Measurements from ENCODE around the gene GPC4. TPM values are rescaled to one million over a fixed set of nuclear protein-coding genes. Genes with fewer than 3 reads are reported as not detected.
A peak's percentile ranks its signal among the peaks of the same experiment; 100 is the strongest.
"Not testable (repeated sequence)": the region's sequence is repeated elsewhere in the genome, so short reads cannot be mapped to it uniquely, and the experiment has no call there.

GPC4 gene
- polyA plus RNA-seq, 1 donor, result 12.4 TPM

- DNase-seq, result peak in 1 of 2 donors; percentile 17
- H3K4me1 ChIP-seq (ENCODE audit: control insufficient read depth, insufficient read depth, low read length), result no peaks in the 10 kb centered on the region
These were observed 64.5 kb downstream of the GPC4 start for GRCh38 chrX:133350751-133351150.

GRCh38 chrX:133346026-133346425, 69.3 kb downstream of the GPC4 start:
- Histone ChIP-seq H3K27ac (ENCODE audit: low read length) (no peak overlapping the region), H3K9me3 (ENCODE audit: control insufficient read depth, low read depth, low read length) (no peaks in the 10 kb centered on the region), H3K4me1 (ENCODE audit: control insufficient read depth, insufficient read depth, low read length) (no peaks in the 10 kb centered on the region), H3K36me3 (ENCODE audit: control insufficient read depth, insufficient read depth, low read length) (no peaks in the 10 kb centered on the region), H3K4me3 (ENCODE audit: low read length) (no peak overlapping the region), H3K27me3 (ENCODE audit: control insufficient read depth, insufficient read depth, low read length) (no peaks in the 10 kb centered on the region)
- no CpG with 5 or more reads among the region's 3 CpGs for WGBS (ENCODE audit: insufficient coverage, low lambda C conversion rate)
- DNase-seq, result no peak

More at GRCh38 chrX:133350751-133351150, 64.5 kb downstream of the GPC4 start:
- no CpG with 5 or more reads among the region's 1 CpG for WGBS (ENCODE audit: insufficient coverage, low lambda C conversion rate)
- H3K4me3 ChIP-seq (ENCODE audit: low read length), result no peak overlapping the region
- H3K9me3 ChIP-seq (ENCODE audit: control insufficient read depth, low read depth, low read length), result no peaks in the 10 kb centered on the region
- H3K27me3 ChIP-seq (ENCODE audit: control insufficient read depth, insufficient read depth, low read length), result no peaks in the 10 kb centered on the region
- no peak overlapping the region for H3K27ac ChIP-seq (ENCODE audit: low read length)
- no peaks in the 10 kb centered on the region for H3K36me3 ChIP-seq (ENCODE audit: control insufficient read depth, insufficient read depth, low read length)

GRCh38 chrX:133339566-133339965, 75.7 kb downstream of the GPC4 start:
- no peak overlapping the region for H3K27ac ChIP-seq (ENCODE audit: low read length)
- no peaks in the 10 kb centered on the region for H3K27me3 ChIP-seq (ENCODE audit: control insufficient read depth, insufficient read depth, low read length)
- DNase-seq, result no peak
- no peaks in the 10 kb centered on the region for H3K4me1 ChIP-seq (ENCODE audit: control insufficient read depth, insufficient read depth, low read length)
- no peaks in the 10 kb centered on the region for H3K36me3 ChIP-seq (ENCODE audit: control insufficient read depth, insufficient read depth, low read length)
- H3K4me3 ChIP-seq (ENCODE audit: low read length), result no peak overlapping the region
- H3K9me3 ChIP-seq (ENCODE audit: control insufficient read depth, low read depth, low read length), result no peaks in the 10 kb centered on the region
- no CpG with 5 or more reads among the region's 2 CpGs for WGBS (ENCODE audit: insufficient coverage, low lambda C conversion rate)

GRCh38 chrX:133337250-133337649, 78.0 kb downstream of the GPC4 start:
- Histone ChIP-seq H3K27ac (ENCODE audit: low read length) (no peak overlapping the region), H3K4me3 (ENCODE audit: low read length) (no peak overlapping the region), H3K4me1 (ENCODE audit: control insufficient read depth, insufficient read depth, low read length) (no peaks in the 10 kb centered on the region), H3K36me3 (ENCODE audit: control insufficient read depth, insufficient read depth, low read length) (no peaks in the 10 kb centered on the region), H3K9me3 (ENCODE audit: control insufficient read depth, low read depth, low read length) (no peaks in the 10 kb centered on the region), H3K27me3 (ENCODE audit: control insufficient read depth, insufficient read depth, low read length) (no peaks in the 10 kb centered on the region)
- DNase-seq, result peak in 1 of 2 donors; percentile 58
- no CpG with 5 or more reads among the region's 2 CpGs for WGBS (ENCODE audit: insufficient coverage, low lambda C conversion rate)

DNA sequence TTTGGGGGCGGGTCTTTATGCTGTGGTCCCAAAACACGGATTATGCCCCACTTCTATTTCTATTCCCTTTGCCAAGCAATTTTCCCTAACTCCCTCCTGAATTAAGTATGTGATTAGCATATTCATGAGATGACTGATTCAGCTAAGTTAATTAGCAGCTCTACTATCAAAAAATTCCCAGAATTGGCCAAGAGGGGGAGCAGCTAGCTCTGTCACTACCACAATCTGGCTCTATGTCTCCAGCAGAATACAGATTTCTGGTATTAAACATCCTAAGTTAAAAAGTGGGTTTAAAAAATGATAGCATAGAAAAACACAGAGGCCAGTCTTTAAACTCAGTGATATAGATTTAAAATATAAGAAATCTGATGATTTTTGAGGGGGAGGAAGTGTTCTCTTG, 80.3 kb downstream of the GPC4 start:
- Histone ChIP-seq H3K4me1 (ENCODE audit: control insufficient read depth, insufficient read depth, low read length) (no peaks in the 10 kb centered on the region), H3K9me3 (ENCODE audit: control insufficient read depth, low read depth, low read length) (no peaks in the 10 kb centered on the region), H3K27ac (ENCODE audit: low read length) (no peak overlapping the region), H3K4me3 (ENCODE audit: low read length) (no peak overlapping the region), H3K27me3 (ENCODE audit: control insufficient read depth, insufficient read depth, low read length) (no peaks in the 10 kb centered on the region), H3K36me3 (ENCODE audit: control insufficient read depth, insufficient read depth, low read length) (no peaks in the 10 kb centered on the region)
- peak in 1 of 2 donors; percentile 10 for DNase-seq
- WGBS (ENCODE audit: insufficient coverage, low lambda C conversion rate), result no CpG with 5 or more reads among the region's 2 CpGs

GRCh38 chrX:133333154-133333750, 82.0 kb downstream of the GPC4 start:
- Histone ChIP-seq H3K27me3 (ENCODE audit: control insufficient read depth, insufficient read depth, low read length) (no peaks in the 10 kb centered on the region), H3K27ac (ENCODE audit: low read length) (no peak overlapping the region), H3K4me1 (ENCODE audit: control insufficient read depth, insufficient read depth, low read length) (no peaks in the 10 kb centered on the region), H3K4me3 (ENCODE audit: low read length) (no peak overlapping the region), H3K36me3 (ENCODE audit: control insufficient read depth, insufficient read depth, low read length) (no peaks in the 10 kb centered on the region), H3K9me3 (ENCODE audit: control insufficient read depth, low read depth, low read length) (no peaks in the 10 kb centered on the region)
- WGBS (ENCODE audit: insufficient coverage, low lambda C conversion rate), result 80% methylated on average over 1 of the region's 4 CpGs
- DNase-seq, result no peak

- Histone ChIP-seq H3K36me3 (ENCODE audit: control insufficient read depth, insufficient read depth, low read length) (no peaks in the 10 kb centered on the region), H3K4me3 (ENCODE audit: low read length) (no peak overlapping the region), H3K9me3 (ENCODE audit: control insufficient read depth, low read depth, low read length) (no peaks in the 10 kb centered on the region), H3K4me1 (ENCODE audit: control insufficient read depth, insufficient read depth, low read length) (no peaks in the 10 kb centered on the region), H3K27me3 (ENCODE audit: control insufficient read depth, insufficient read depth, low read length) (no peaks in the 10 kb centered on the region), H3K27ac (ENCODE audit: low read length) (no peak overlapping the region)
- DNase-seq, result no peak
- no CpG with 5 or more reads among the region's 4 CpGs for WGBS (ENCODE audit: insufficient coverage, low lambda C conversion rate)
These were observed 82.6 kb downstream of the GPC4 start for GRCh38 chrX:133332737-133333136.

GRCh38 chrX:133330956-133331355, 84.3 kb downstream of the GPC4 start:
- H3K27ac ChIP-seq (ENCODE audit: low read length), result no peak overlapping the region
- H3K36me3 ChIP-seq (ENCODE audit: control insufficient read depth, insufficient read depth, low read length), result no peaks in the 10 kb centered on the region
- WGBS (ENCODE audit: insufficient coverage, low lambda C conversion rate), result no CpG with 5 or more reads among the region's 4 CpGs
- no peak overlapping the region for H3K4me3 ChIP-seq (ENCODE audit: low read length)
- H3K27me3 ChIP-seq (ENCODE audit: control insufficient read depth, insufficient read depth, low read length), result no peaks in the 10 kb centered on the region
- no peaks in the 10 kb centered on the region for H3K4me1 ChIP-seq (ENCODE audit: control insufficient read depth, insufficient read depth, low read length)
- DNase-seq, result no peak
- no peaks in the 10 kb centered on the region for H3K9me3 ChIP-seq (ENCODE audit: control insufficient read depth, low read depth, low read length)

DNA sequence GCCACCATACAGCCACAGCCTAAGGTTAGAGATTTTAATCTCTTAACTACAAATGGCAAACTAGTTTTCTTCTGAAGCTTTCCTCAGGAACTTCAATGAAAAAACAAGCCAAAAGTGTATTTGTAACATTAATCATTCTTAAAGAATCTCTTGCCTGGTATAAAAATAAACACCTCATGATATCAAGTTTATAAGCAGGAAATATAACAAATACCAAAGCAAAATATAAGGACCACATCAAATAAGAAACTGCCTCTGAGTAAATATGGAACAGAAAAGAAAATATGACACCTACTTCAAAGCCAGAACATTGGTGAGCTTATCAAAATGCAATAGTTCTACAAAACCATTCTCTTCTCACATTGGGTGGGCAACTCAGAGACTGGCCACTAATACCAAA, 89.9 kb downstream of the GPC4 start:
- no peaks in the 10 kb centered on the region for H3K36me3 ChIP-seq (ENCODE audit: control insufficient read depth, insufficient read depth, low read length)
- H3K9me3 ChIP-seq (ENCODE audit: control insufficient read depth, low read depth, low read length), result no peaks in the 10 kb centered on the region
- no peaks in the 10 kb centered on the region for H3K27me3 ChIP-seq (ENCODE audit: control insufficient read depth, insufficient read depth, low read length)
- DNase-seq, result no peak
- H3K4me3 ChIP-seq (ENCODE audit: low read length), result no peak overlapping the region
- H3K4me1 ChIP-seq (ENCODE audit: control insufficient read depth, insufficient read depth, low read length), result no peaks in the 10 kb centered on the region
- no peak overlapping the region for H3K27ac ChIP-seq (ENCODE audit: low read length)

GRCh38 chrX:133323431-133323830, 91.9 kb downstream of the GPC4 start:
- no CpG with 5 or more reads among the region's 2 CpGs for WGBS (ENCODE audit: insufficient coverage, low lambda C conversion rate)
- Histone ChIP-seq H3K27me3 (ENCODE audit: control insufficient read depth, insufficient read depth, low read length) (no peaks in the 10 kb centered on the region), H3K4me3 (ENCODE audit: low read length) (no peak overlapping the region), H3K36me3 (ENCODE audit: control insufficient read depth, insufficient read depth, low read length) (no peaks in the 10 kb centered on the region), H3K27ac (ENCODE audit: low read length) (no peak overlapping the region), H3K4me1 (ENCODE audit: control insufficient read depth, insufficient read depth, low read length) (no peaks in the 10 kb centered on the region), H3K9me3 (ENCODE audit: control insufficient read depth, low read depth, low read length) (no peaks in the 10 kb centered on the region)
- peak; percentile 14 to 50 for DNase-seq

GRCh38 chrX:133322269-133322668, 93.0 kb downstream of the GPC4 start:
- WGBS (ENCODE audit: insufficient coverage, low lambda C conversion rate), result no CpG with 5 or more reads among the region's 9 CpGs
- H3K9me3 ChIP-seq (ENCODE audit: control insufficient read depth, low read depth, low read length); H3K4me3 ChIP-seq (ENCODE audit: low read length); H3K27me3 ChIP-seq (ENCODE audit: control insufficient read depth, insufficient read depth, low read length); DNase-seq; H3K4me1 ChIP-seq (ENCODE audit: control insufficient read depth, insufficient read depth, low read length); H3K27ac ChIP-seq (ENCODE audit: low read length); H3K36me3 ChIP-seq (ENCODE audit: control insufficient read depth, insufficient read depth, low read length): not testable (repeated sequence)
